KMS-11 (cell line): ENCODE measurements around the gene NABP2.

Source experiments
- H2AFZ ChIP-seq: fragments of 200-600 bp; sonication (generic); 2 replicates; pipeline ENCODE4 v1.6.1; 2016; ENCODE audit warnings: antibody characterized with exemption, mixed run types, low read depth
- H3K27ac ChIP-seq: fragments of 200-600 bp; sonication (generic); 2 replicates; pipeline ENCODE4 v1.6.1; 2016; ENCODE audit warnings: mild to moderate bottlenecking, mixed run types
- H3K27me3 ChIP-seq: fragments of 200-600 bp; sonication (generic); 2 replicates; pipeline ENCODE4 v1.6.1; 2017; ENCODE audit warnings: mild to moderate bottlenecking, low read depth, mixed run types, moderate library complexity; ENCODE audit not compliant: insufficient read depth
- H3K36me3 ChIP-seq: fragments of 200-600 bp; sonication (generic); 2 replicates; pipeline ENCODE4 v1.6.1; 2017; ENCODE audit warnings: mild to moderate bottlenecking, mixed run types; ENCODE audit not compliant: insufficient read depth
- H3K4me1 ChIP-seq: fragments of 200-600 bp; sonication (generic); 2 replicates; pipeline ENCODE4 v1.6.1; 2016; ENCODE audit warnings: mild to moderate bottlenecking, low read depth, mixed run types; ENCODE audit not compliant: poor library complexity, severe bottlenecking
- H3K4me2 ChIP-seq: fragments of 200-600 bp; sonication (generic); 2 replicates; pipeline ENCODE4 v1.7.0; 2016; ENCODE audit warnings: mild to moderate bottlenecking, mixed run types
- H3K4me3 ChIP-seq: fragments of 200-600 bp; sonication (generic); IDR thresholded peaks from 2 replicates; pipeline ENCODE4 v1.6.1; 2017; ENCODE audit warnings: low read depth, low read length, mixed read lengths; ENCODE audit not compliant: insufficient read depth
- H3K79me2 ChIP-seq: fragments of 200-600 bp; sonication (generic); 2 replicates; pipeline ENCODE4 v1.6.1; 2016; ENCODE audit warnings: low read depth, mixed run types; ENCODE audit not compliant: insufficient read depth
- H3K9ac ChIP-seq: fragments of 200-600 bp; sonication (generic); 2 replicates; pipeline ENCODE4 v1.6.1; 2016; ENCODE audit warnings: mild to moderate bottlenecking, mixed run types
- H4K20me1 ChIP-seq: fragments of 200-600 bp; sonication (generic); 2 replicates; pipeline ENCODE4 v1.6.1; 2016; ENCODE audit warnings: mild to moderate bottlenecking, mixed run types; ENCODE audit not compliant: insufficient read depth
- CTCF ChIP-seq: fragments of 200-600 bp; sonication (generic); conservative IDR thresholded peaks from 2 replicates; pipeline ENCODE4 v1.6.1; 2017; ENCODE audit warnings: low read depth, mild to moderate bottlenecking, antibody characterized with exemption, low read length, moderate library complexity, mixed read lengths

NABP2 gene

GRCh38 chr12:56231184-56231582 lies 7.0 kb downstream of the NABP2 start:
- Histone ChIP-seq H3K27ac (no peak overlapping the region), H3K27me3 (no peaks in the 10 kb centered on the region), H2AFZ (no peak overlapping the region), H3K4me2 (no peak overlapping the region), H4K20me1 (no peaks in the 10 kb centered on the region), H3K36me3 (no peaks in the 10 kb centered on the region), H3K79me2 (no peaks in the 10 kb centered on the region), H3K9ac (no peak overlapping the region), H3K4me1 (no peaks in the 10 kb centered on the region), H3K4me3 (no peak overlapping the region)
- TF ChIP-seq CTCF, result no peak

- Histone ChIP-seq H3K4me3 (no peak overlapping the region), H3K27me3 (no peaks in the 10 kb centered on the region), H3K79me2 (no peaks in the 10 kb centered on the region), H3K4me2 (no peak overlapping the region), H3K36me3 (no peaks in the 10 kb centered on the region), H4K20me1 (no peaks in the 10 kb centered on the region), H2AFZ (no peak overlapping the region), H3K27ac (no peak overlapping the region), H3K9ac (no peak overlapping the region), H3K4me1 (no peaks in the 10 kb centered on the region)
- no peak for TF ChIP-seq CTCF
These were observed 10.7 kb downstream of the NABP2 start for GRCh38 chr12:56234746-56235436.

GRCh38 chr12:56236091-56236490 lies 11.9 kb downstream of the NABP2 start:
- no peak overlapping the region for H3K4me3 ChIP-seq
- no peak overlapping the region for H3K9ac ChIP-seq
- H3K27me3 ChIP-seq, result no peaks in the 10 kb centered on the region
- no peaks in the 10 kb centered on the region for H3K79me2 ChIP-seq
- no peak overlapping the region for H3K4me2 ChIP-seq
- H2AFZ ChIP-seq, result no peak overlapping the region
- no peaks in the 10 kb centered on the region for H3K4me1 ChIP-seq
- H4K20me1 ChIP-seq, result no peaks in the 10 kb centered on the region
- H3K36me3 ChIP-seq, result no peaks in the 10 kb centered on the region
- no peak for TF ChIP-seq CTCF
- H3K27ac ChIP-seq, result no peak overlapping the region

- Histone ChIP-seq H3K4me1 (peaks cover under 1% of the 10 kb centered on the region), H3K9ac (no peak overlapping the region), H2AFZ (no peak overlapping the region), H4K20me1 (no peaks in the 10 kb centered on the region), H3K79me2 (no peaks in the 10 kb centered on the region), H3K4me2 (no peak overlapping the region), H3K27me3 (no peaks in the 10 kb centered on the region), H3K4me3 (no peak overlapping the region), H3K36me3 (no peaks in the 10 kb centered on the region), H3K27ac (no peak overlapping the region)
- TF ChIP-seq CTCF, result no peak
These were observed 12.8 kb downstream of the NABP2 start for GRCh38 chr12:56236985-56237384.
